Activated T-cell treated with anti-CD3 and anti-CD28 coated beads, Interleukin-2, amount 50 U/mL, for 24 hours (primary cell): ENCODE data around the gene TMEM178B.

Source experiments
- DNase-seq: peaks from one replicate; pipeline ENCODE4 v3.0.0-alpha.2; 2020
- H3K27ac Mint-ChIP-seq: 2 replicates; pipeline ENCODE4 v1.8.0; 2020; ENCODE audit warnings: mild to moderate bottlenecking, mixed read lengths
- H3K27me3 Mint-ChIP-seq: 2 replicates; pipeline ENCODE4 v1.8.0; 2020; ENCODE audit warnings: mixed read lengths
- H3K36me3 Mint-ChIP-seq: 2 replicates; pipeline ENCODE4 v1.8.0; 2020; ENCODE audit warnings: low read depth, mixed read lengths
- H3K4me1 Mint-ChIP-seq: 2 replicates; pipeline ENCODE4 v1.8.0; 2020; ENCODE audit warnings: low read depth, mixed read lengths
- H3K4me3 Mint-ChIP-seq: 2 replicates; pipeline ENCODE4 v1.8.0; 2020; ENCODE audit warnings: mild to moderate bottlenecking, moderate library complexity, mixed read lengths
- H3K9me3 Mint-ChIP-seq: 2 replicates; pipeline ENCODE4 v1.8.0; 2020; ENCODE audit warnings: mixed read lengths

Gene TMEM178B

DNA sequence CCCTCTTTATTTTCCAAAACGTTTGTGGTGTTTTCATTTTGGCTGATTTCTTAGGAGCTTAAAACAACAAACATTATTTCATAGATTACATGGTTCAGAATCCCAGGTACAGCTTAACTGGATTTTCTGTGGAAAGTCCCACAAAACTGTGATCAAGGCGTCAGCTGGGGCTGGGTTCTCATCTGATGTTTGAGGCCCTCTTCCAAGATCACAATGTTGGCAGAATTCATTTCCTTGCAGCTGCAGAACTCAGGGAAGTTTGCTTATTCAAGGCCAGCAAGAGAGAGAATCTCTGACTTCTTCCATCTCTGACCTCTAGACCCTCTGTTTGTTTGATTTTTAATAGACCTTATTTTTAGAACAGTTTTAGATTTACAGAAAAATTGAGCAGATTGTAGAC, 368.9 kb downstream of the TMEM178B start:
- no peak for DNase-seq
- peaks cover 13% of the 10 kb centered on the region for H3K27me3 Mint-ChIP-seq
- no peak overlapping the region for H3K4me3 Mint-ChIP-seq

DNA sequence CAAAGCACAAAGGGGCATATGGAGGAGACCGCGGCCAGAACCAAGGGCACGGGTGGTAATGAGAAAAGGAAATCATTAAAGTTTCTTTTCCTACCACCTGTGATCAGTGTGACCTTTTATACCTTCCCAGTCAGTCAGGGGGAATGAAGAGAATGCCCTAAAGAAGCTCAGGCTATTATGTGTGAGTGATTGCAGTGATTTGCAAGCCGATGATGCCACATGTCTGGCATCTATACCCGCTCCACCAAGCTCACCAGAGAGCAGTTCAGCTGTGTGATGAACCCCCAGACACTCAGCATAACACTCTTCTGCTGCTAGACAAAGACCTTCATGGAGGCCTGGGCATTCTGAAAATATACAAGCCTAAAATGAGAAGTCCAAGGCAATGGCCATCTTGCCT, 371.1 kb downstream of the TMEM178B start:
- H3K9me3 Mint-ChIP-seq = no peaks in the 10 kb centered on the region
- H3K27me3 Mint-ChIP-seq = peaks cover 22% of the 10 kb centered on the region
- no peaks in the 10 kb centered on the region for H3K36me3 Mint-ChIP-seq
- H3K27ac Mint-ChIP-seq = no peak overlapping the region
- no peaks in the 10 kb centered on the region for H3K4me1 Mint-ChIP-seq
- no peak overlapping the region for H3K4me3 Mint-ChIP-seq
- DNase-seq = no peak

More for the DNA sequence above, 368.9 kb downstream of the TMEM178B start:
- Mint-ChIP-seq H3K27ac (no peak overlapping the region), H3K36me3 (no peaks in the 10 kb centered on the region), H3K9me3 (no peaks in the 10 kb centered on the region), H3K4me1 (no peaks in the 10 kb centered on the region)

DNA sequence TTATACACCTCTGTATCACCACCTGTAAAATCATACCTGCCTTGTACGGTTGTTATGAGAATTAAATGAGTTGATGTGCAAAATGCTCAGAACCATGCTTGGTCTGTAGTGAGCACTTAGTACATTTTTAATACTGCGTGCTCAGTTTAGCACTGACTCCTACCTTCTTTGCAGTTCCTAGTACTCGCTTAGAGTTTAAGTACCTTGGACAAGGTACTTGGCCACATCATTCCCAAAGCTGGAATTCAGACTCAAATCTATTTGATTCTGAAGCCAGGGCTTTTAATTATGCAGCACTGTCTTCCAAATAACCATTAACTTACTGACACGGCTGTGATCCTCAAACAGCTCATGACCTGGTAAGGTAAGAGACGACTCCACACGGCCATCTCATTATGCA, 377.4 kb downstream of the TMEM178B start:
- Mint-ChIP-seq H3K9me3 (no peaks in the 10 kb centered on the region), H3K4me1 (peaks cover 2% of the 10 kb centered on the region), H3K27me3 (peaks cover 19% of the 10 kb centered on the region), H3K27ac (no peak overlapping the region), H3K36me3 (no peaks in the 10 kb centered on the region), H3K4me3 (no peak overlapping the region)
- no peak for DNase-seq

- Mint-ChIP-seq H3K9me3 (no peaks in the 10 kb centered on the region), H3K4me1 (peaks cover 2% of the 10 kb centered on the region), H3K4me3 (no peak overlapping the region), H3K27ac (peak overlapping the region; percentile 27), H3K27me3 (peaks cover 12% of the 10 kb centered on the region), H3K36me3 (no peaks in the 10 kb centered on the region)
- DNase-seq = no peak
Measured at GRCh38 chr7:141452911-141453310, 379.0 kb downstream of the TMEM178B start.

DNA sequence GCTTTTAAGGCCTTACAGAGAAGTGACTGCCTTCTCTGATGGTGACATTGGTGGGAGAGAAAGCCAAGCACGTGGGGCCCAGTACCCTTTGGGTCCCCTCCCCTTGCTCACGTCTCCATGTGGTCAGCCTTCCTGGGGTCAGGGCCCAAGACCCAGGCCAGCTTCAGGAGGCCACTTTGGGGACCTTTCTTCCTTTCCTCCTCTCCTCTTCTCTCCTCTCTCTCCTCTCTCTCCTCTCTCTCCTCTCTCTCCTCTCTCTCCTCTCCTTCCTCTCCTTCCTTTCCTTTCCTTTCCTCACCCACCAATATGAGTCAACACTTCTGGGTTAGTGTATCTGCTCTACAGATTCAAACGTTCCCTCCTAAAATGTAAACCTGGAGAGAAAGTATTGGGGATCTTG, 380.5 kb downstream of the TMEM178B start:
- H3K9me3 Mint-ChIP-seq = no peaks in the 10 kb centered on the region
- no peak overlapping the region for H3K4me3 Mint-ChIP-seq
- no peaks in the 10 kb centered on the region for H3K36me3 Mint-ChIP-seq
- peaks cover 2% of the 10 kb centered on the region for H3K4me1 Mint-ChIP-seq
- peaks cover 5% of the 10 kb centered on the region for H3K27me3 Mint-ChIP-seq
- DNase-seq = no peak
- no peak overlapping the region for H3K27ac Mint-ChIP-seq

DNA sequence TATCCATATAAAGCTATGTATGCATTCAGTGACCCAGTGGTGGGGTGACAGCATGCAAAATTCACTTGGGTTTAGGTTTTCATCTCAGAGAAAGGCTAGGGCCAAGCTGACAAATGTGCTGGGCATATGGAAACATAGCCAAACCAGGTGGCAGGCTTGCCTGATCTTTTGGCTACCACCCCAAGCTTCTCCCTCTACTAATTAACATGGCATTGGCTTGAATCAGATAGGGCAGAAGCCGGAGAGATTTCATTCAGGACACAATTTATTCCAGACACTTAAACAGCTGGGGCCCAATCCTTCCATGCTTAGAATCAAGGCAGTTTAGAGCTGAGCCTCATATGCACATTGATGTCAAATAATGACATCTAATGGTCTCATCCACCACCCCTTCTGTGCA, 381.9 kb downstream of the TMEM178B start:
- peaks cover 2% of the 10 kb centered on the region for H3K4me1 Mint-ChIP-seq
- no peak overlapping the region for H3K4me3 Mint-ChIP-seq
- H3K9me3 Mint-ChIP-seq = no peaks in the 10 kb centered on the region
- H3K27me3 Mint-ChIP-seq = peaks cover 7% of the 10 kb centered on the region
- no peak for DNase-seq
- H3K36me3 Mint-ChIP-seq = no peaks in the 10 kb centered on the region
- H3K27ac Mint-ChIP-seq = no peak overlapping the region

DNA sequence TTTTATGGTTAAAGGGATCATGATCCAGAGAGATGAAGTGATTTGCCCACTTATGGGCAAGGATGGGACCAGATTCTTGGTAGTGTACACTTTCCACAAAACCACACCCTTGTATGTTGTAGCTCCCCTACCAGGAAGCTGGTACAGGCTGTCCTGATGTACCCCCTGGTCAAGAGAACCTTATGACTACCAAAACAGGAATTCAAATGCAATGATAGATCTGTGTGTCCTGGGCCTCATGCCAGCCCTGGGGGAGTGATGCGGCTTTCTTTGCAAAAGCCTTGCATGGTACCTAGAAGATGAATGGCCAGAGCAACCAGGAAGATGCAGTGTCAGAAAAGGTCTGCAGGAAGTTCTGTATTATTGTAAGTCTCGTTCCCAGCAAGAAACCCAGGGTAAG, 382.4 kb downstream of the TMEM178B start:
- Mint-ChIP-seq H3K9me3 (no peaks in the 10 kb centered on the region), H3K27me3 (peaks cover 11% of the 10 kb centered on the region), H3K4me3 (no peak overlapping the region), H3K36me3 (no peaks in the 10 kb centered on the region), H3K27ac (no peak overlapping the region), H3K4me1 (peaks cover 2% of the 10 kb centered on the region)
- DNase-seq = no peak

GRCh38 chr7:141456711-141457110, 382.8 kb downstream of the TMEM178B start:
- DNase-seq = no peak
- H3K27ac Mint-ChIP-seq = no peak overlapping the region
- H3K4me1 Mint-ChIP-seq = peaks cover 2% of the 10 kb centered on the region
- H3K36me3 Mint-ChIP-seq = no peaks in the 10 kb centered on the region
- H3K9me3 Mint-ChIP-seq = no peaks in the 10 kb centered on the region
- peaks cover 11% of the 10 kb centered on the region for H3K27me3 Mint-ChIP-seq
- H3K4me3 Mint-ChIP-seq = no peak overlapping the region

DNA sequence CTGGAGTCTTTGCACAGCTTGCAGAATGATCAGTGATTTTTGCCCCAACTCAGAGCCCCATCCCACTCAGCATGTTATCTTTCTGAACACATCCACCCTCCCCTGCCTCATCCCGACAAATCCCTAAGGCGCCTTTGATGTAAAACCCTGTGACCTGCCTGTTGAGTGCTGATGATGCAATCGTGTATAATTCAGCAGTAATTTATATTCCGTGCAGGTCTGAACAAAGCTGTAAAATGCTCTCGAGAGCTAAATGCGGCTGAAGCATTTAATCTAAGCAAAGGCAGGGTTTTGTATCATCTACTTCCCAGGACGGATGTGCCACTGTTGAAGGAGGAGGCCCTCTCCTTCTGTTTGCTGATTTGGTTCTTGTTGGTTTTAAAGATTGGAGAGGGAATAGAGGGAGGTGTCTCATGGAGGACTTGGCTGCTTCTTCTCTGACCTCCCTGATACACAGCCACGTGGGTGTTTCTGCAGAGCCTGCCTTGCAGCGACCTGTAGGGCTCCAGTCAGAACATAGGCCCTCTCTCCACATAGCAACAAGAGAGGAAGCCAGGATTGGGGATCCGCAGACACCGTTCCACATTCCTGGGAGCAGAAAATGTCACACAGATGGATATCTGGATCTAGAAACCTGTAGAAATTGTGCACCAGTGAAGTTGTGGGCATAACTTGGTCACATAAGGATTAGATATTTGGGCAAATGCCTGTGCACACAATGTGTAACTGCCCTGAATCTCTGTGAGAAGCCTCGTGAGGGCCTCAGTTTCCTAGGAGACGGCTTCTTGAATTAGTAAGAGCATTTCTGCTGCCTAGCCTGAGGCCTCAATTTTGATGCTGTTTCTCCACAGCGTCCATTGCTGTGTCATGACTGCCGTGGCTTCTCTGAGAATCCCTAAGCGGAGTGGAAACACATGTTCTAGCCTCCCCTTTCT, 387.2 kb downstream of the TMEM178B start:
- no peak for DNase-seq
- H3K4me1 Mint-ChIP-seq = no peaks in the 10 kb centered on the region
- peaks cover 18% of the 10 kb centered on the region for H3K27me3 Mint-ChIP-seq
- H3K36me3 Mint-ChIP-seq = no peaks in the 10 kb centered on the region
- H3K9me3 Mint-ChIP-seq = no peaks in the 10 kb centered on the region
- H3K4me3 Mint-ChIP-seq = no peak overlapping the region
- no peak overlapping the region for H3K27ac Mint-ChIP-seq

DNA sequence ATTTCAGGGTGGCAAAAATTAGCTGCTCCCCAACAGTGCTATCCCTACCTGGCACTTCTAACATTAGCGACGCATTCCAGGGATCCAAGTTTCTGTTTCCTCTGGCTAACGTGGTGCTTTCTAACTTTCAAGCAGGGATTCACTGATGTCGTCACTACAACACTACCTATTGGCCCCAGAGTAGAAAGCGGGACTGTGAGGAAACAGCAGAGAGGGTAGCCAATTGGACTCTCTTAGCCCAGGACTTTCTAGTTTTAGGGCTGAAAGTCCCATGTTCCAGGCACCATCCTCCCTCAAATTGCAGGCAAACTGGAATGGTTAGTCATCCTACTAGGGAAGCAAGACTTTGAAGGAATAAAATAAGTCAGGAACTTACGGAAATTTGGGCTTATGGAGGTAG, 388.1 kb downstream of the TMEM178B start:
- no peaks in the 10 kb centered on the region for H3K9me3 Mint-ChIP-seq
- peaks cover 20% of the 10 kb centered on the region for H3K27me3 Mint-ChIP-seq
- no peak for DNase-seq
- H3K36me3 Mint-ChIP-seq = no peaks in the 10 kb centered on the region
- H3K4me1 Mint-ChIP-seq = no peaks in the 10 kb centered on the region
- H3K27ac Mint-ChIP-seq = no peak overlapping the region
- no peak overlapping the region for H3K4me3 Mint-ChIP-seq

- Mint-ChIP-seq H3K9me3 (no peaks in the 10 kb centered on the region), H3K27ac (no peak overlapping the region), H3K4me1 (no peaks in the 10 kb centered on the region), H3K27me3 (peaks cover 28% of the 10 kb centered on the region), H3K36me3 (no peaks in the 10 kb centered on the region), H3K4me3 (no peak overlapping the region)
- no peak for DNase-seq
Measured at GRCh38 chr7:141462958-141463357, 389.1 kb downstream of the TMEM178B start.

DNA sequence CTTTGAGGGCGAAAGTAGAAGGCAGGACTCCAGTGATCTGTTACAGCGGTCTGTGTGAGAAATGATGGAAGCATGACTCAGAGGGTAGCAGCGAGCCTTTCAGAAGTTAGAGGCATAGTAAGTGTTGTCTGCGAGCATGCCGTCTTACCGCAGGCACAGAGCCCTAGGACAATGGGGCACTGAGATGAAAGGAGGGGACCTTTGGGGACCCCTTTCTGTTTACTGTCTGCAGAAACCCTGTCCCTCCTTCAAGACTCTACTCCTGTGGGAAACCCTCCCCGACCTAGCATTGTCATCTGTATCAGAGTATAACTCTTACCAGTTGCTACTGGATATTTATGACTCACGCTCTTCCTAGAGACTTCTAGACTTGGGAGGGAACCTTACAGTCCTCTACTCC, 390.1 kb downstream of the TMEM178B start:
- Mint-ChIP-seq H3K36me3 (no peaks in the 10 kb centered on the region), H3K4me1 (no peaks in the 10 kb centered on the region), H3K27ac (no peak overlapping the region), H3K9me3 (no peaks in the 10 kb centered on the region), H3K27me3 (peaks cover 28% of the 10 kb centered on the region), H3K4me3 (no peak overlapping the region)
- DNase-seq = no peak

GRCh38 chr7:141464551-141464950, 390.7 kb downstream of the TMEM178B start:
- DNase-seq = no peak
- Mint-ChIP-seq H3K27me3 (peaks cover 28% of the 10 kb centered on the region), H3K9me3 (no peaks in the 10 kb centered on the region), H3K4me1 (no peaks in the 10 kb centered on the region), H3K36me3 (no peaks in the 10 kb centered on the region), H3K27ac (no peak overlapping the region), H3K4me3 (no peak overlapping the region)

- Mint-ChIP-seq H3K36me3 (no peaks in the 10 kb centered on the region), H3K4me3 (no peak overlapping the region), H3K9me3 (no peaks in the 10 kb centered on the region), H3K27me3 (peaks cover 23% of the 10 kb centered on the region), H3K27ac (no peak overlapping the region), H3K4me1 (no peaks in the 10 kb centered on the region)
- no peak for DNase-seq
Measured at GRCh38 chr7:141466151-141466904, 392.5 kb downstream of the TMEM178B start.

- Mint-ChIP-seq H3K27me3 (peaks cover 15% of the 10 kb centered on the region), H3K4me1 (no peaks in the 10 kb centered on the region), H3K27ac (no peak overlapping the region), H3K4me3 (no peak overlapping the region), H3K36me3 (no peaks in the 10 kb centered on the region), H3K9me3 (no peaks in the 10 kb centered on the region)
- DNase-seq = no peak
Measured at GRCh38 chr7:141468341-141468740, 394.5 kb downstream of the TMEM178B start.
